ENCODE measurements around the gene TNS1. TPM values are rescaled to one million over a fixed set of nuclear protein-coding genes. Genes with fewer than 3 reads are reported as not detected.

The TNS1 gene
- total RNA-seq, 2 experiments from 2014 or later, result 0.89 to 1.4 TPM

- H3K4me1 Mint-ChIP-seq, result no peaks in the 10 kb centered on the region
- H3K27me3 Mint-ChIP-seq, result no peaks in the 10 kb centered on the region
- DNase-seq, result no peak
- H3K9me3 Mint-ChIP-seq, result no peaks in the 10 kb centered on the region
- H3K27ac Mint-ChIP-seq, result no peak overlapping the region
- H3K4me3 Mint-ChIP-seq, result no peak overlapping the region
- no peaks in the 10 kb centered on the region for H3K36me3 Mint-ChIP-seq
Observed at GRCh38 chr2:217956586-217957457, 46.0 kb downstream of the TNS1 start.

GRCh38 chr2:217955881-217956493, 46.8 kb downstream of the TNS1 start:
- DNase-seq, result no peak
- H3K4me3 Mint-ChIP-seq, result no peak overlapping the region
- H3K27ac Mint-ChIP-seq, result no peak overlapping the region
- H3K9me3 Mint-ChIP-seq, result no peaks in the 10 kb centered on the region
- H3K36me3 Mint-ChIP-seq, result no peaks in the 10 kb centered on the region
- no peaks in the 10 kb centered on the region for H3K27me3 Mint-ChIP-seq
- no peaks in the 10 kb centered on the region for H3K4me1 Mint-ChIP-seq

- no peaks in the 10 kb centered on the region for H3K36me3 Mint-ChIP-seq
- DNase-seq, result no peak
- H3K27ac Mint-ChIP-seq, result no peak overlapping the region
- H3K9me3 Mint-ChIP-seq, result no peaks in the 10 kb centered on the region
- H3K4me3 Mint-ChIP-seq, result no peak overlapping the region
- H3K27me3 Mint-ChIP-seq, result no peaks in the 10 kb centered on the region
- no peaks in the 10 kb centered on the region for H3K4me1 Mint-ChIP-seq
Observed at GRCh38 chr2:217954971-217955740, 47.6 kb downstream of the TNS1 start.

- Mint-ChIP-seq H3K36me3 (no peaks in the 10 kb centered on the region), H3K4me3 (no peak overlapping the region), H3K27me3 (no peaks in the 10 kb centered on the region), H3K27ac (no peak overlapping the region), H3K9me3 (no peaks in the 10 kb centered on the region), H3K4me1 (no peaks in the 10 kb centered on the region)
- DNase-seq, result no peak
Observed at GRCh38 chr2:217954469-217954868, 48.3 kb downstream of the TNS1 start.

- no peak overlapping the region for H3K27ac Mint-ChIP-seq
- no peak for DNase-seq
Observed at GRCh38 chr2:217954051-217954450, 48.7 kb downstream of the TNS1 start.

GRCh38 chr2:217953531-217953932, 49.3 kb downstream of the TNS1 start:
- no peak overlapping the region for H3K4me3 Mint-ChIP-seq
- no peak overlapping the region for H3K27ac Mint-ChIP-seq
- no peaks in the 10 kb centered on the region for H3K36me3 Mint-ChIP-seq
- H3K9me3 Mint-ChIP-seq, result no peaks in the 10 kb centered on the region
- no peaks in the 10 kb centered on the region for H3K4me1 Mint-ChIP-seq
- no peaks in the 10 kb centered on the region for H3K27me3 Mint-ChIP-seq
- DNase-seq, result no peak

More at GRCh38 chr2:217954051-217954450, 48.7 kb downstream of the TNS1 start:
- Mint-ChIP-seq H3K27me3 (no peaks in the 10 kb centered on the region), H3K36me3 (no peaks in the 10 kb centered on the region), H3K4me3 (no peak overlapping the region), H3K9me3 (no peaks in the 10 kb centered on the region), H3K4me1 (no peaks in the 10 kb centered on the region)

GRCh38 chr2:217953011-217953481, 49.7 kb downstream of the TNS1 start:
- H3K27me3 Mint-ChIP-seq, result no peaks in the 10 kb centered on the region
- H3K36me3 Mint-ChIP-seq, result no peaks in the 10 kb centered on the region
- DNase-seq, result no peak
- H3K4me1 Mint-ChIP-seq, result no peaks in the 10 kb centered on the region
- H3K9me3 Mint-ChIP-seq, result no peaks in the 10 kb centered on the region
- no peak overlapping the region for H3K4me3 Mint-ChIP-seq
- H3K27ac Mint-ChIP-seq, result no peak overlapping the region

GRCh38 chr2:217952409-217952808, 50.4 kb downstream of the TNS1 start:
- no peak for DNase-seq
- no peak overlapping the region for H3K27ac Mint-ChIP-seq
- no peaks in the 10 kb centered on the region for H3K9me3 Mint-ChIP-seq
- no peaks in the 10 kb centered on the region for H3K27me3 Mint-ChIP-seq
- H3K4me1 Mint-ChIP-seq, result no peaks in the 10 kb centered on the region
- H3K36me3 Mint-ChIP-seq, result no peaks in the 10 kb centered on the region
- H3K4me3 Mint-ChIP-seq, result no peak overlapping the region

- no peak overlapping the region for H3K4me3 Mint-ChIP-seq
- H3K36me3 Mint-ChIP-seq, result no peaks in the 10 kb centered on the region
- no peaks in the 10 kb centered on the region for H3K27me3 Mint-ChIP-seq
- no peak overlapping the region for H3K27ac Mint-ChIP-seq
- DNase-seq, result no peak
- no peaks in the 10 kb centered on the region for H3K9me3 Mint-ChIP-seq
- H3K4me1 Mint-ChIP-seq, result no peaks in the 10 kb centered on the region
Observed at GRCh38 chr2:217951521-217952247, 51.1 kb downstream of the TNS1 start.

GRCh38 chr2:217951091-217951490, 51.7 kb downstream of the TNS1 start:
- H3K9me3 Mint-ChIP-seq, result no peaks in the 10 kb centered on the region
- H3K27me3 Mint-ChIP-seq, result peaks cover 2% of the 10 kb centered on the region
- DNase-seq, result no peak
- no peaks in the 10 kb centered on the region for H3K4me1 Mint-ChIP-seq
- no peak overlapping the region for H3K27ac Mint-ChIP-seq
- no peak overlapping the region for H3K4me3 Mint-ChIP-seq
- H3K36me3 Mint-ChIP-seq, result no peaks in the 10 kb centered on the region

GRCh38 chr2:217950401-217950871, 52.4 kb downstream of the TNS1 start:
- H3K4me1 Mint-ChIP-seq, result no peaks in the 10 kb centered on the region
- H3K27me3 Mint-ChIP-seq, result peaks cover 6% of the 10 kb centered on the region
- no peak overlapping the region for H3K27ac Mint-ChIP-seq
- no peaks in the 10 kb centered on the region for H3K9me3 Mint-ChIP-seq
- no peak for DNase-seq
- no peaks in the 10 kb centered on the region for H3K36me3 Mint-ChIP-seq
- H3K4me3 Mint-ChIP-seq, result no peak overlapping the region

GRCh38 chr2:217949447-217949846, 53.3 kb downstream of the TNS1 start:
- H3K36me3 Mint-ChIP-seq, result no peaks in the 10 kb centered on the region
- H3K4me1 Mint-ChIP-seq, result no peaks in the 10 kb centered on the region
- H3K27ac Mint-ChIP-seq, result no peak overlapping the region
- peaks cover 14% of the 10 kb centered on the region for H3K27me3 Mint-ChIP-seq
- H3K9me3 Mint-ChIP-seq, result no peaks in the 10 kb centered on the region
- no peak for DNase-seq
- no peak overlapping the region for H3K4me3 Mint-ChIP-seq

- no peak for DNase-seq
- no peaks in the 10 kb centered on the region for H3K36me3 Mint-ChIP-seq
- H3K27ac Mint-ChIP-seq, result no peak overlapping the region
- no peaks in the 10 kb centered on the region for H3K9me3 Mint-ChIP-seq
- no peaks in the 10 kb centered on the region for H3K4me1 Mint-ChIP-seq
- no peak overlapping the region for H3K4me3 Mint-ChIP-seq
- peaks cover 14% of the 10 kb centered on the region for H3K27me3 Mint-ChIP-seq
Observed at GRCh38 chr2:217948897-217949296, 53.9 kb downstream of the TNS1 start.

GRCh38 chr2:217948351-217948791, 54.4 kb downstream of the TNS1 start:
- peaks cover 2% of the 10 kb centered on the region for H3K4me1 Mint-ChIP-seq
- no peaks in the 10 kb centered on the region for H3K9me3 Mint-ChIP-seq
- H3K27me3 Mint-ChIP-seq, result peaks cover 18% of the 10 kb centered on the region
- no peaks in the 10 kb centered on the region for H3K36me3 Mint-ChIP-seq
- H3K27ac Mint-ChIP-seq, result no peak overlapping the region
- DNase-seq, result no peak
- no peak overlapping the region for H3K4me3 Mint-ChIP-seq
